SK-N-SH treated with all-trans-retinoic acid at 6 μM for 48 hours (cell line): ENCODE measurements around the gene NLRP1.

Source experiments
- ATAC-seq: fragments of 200-7000 bp; cut with Tn5 transposase; 3 replicates; pipeline ENCODE4 v1.9.1; 2020; ENCODE audit warnings: mild to moderate bottlenecking, moderate library complexity
- ARNTL ChIP-seq: fragments of 450-650 bp; formaldehyde crosslinking; IDR thresholded peaks from 2 replicates; pipeline ENCODE4 v1.5.0; 2020; ENCODE audit warnings: low read depth, mild to moderate bottlenecking, moderate library complexity, borderline replicate concordance
- CREB5 ChIP-seq: fragments of 250-450 bp; sonication (Bioruptor Pico); IDR thresholded peaks from 2 replicates; pipeline ENCODE4 v1.5.1; 2020; ENCODE audit warnings: low read depth, mild to moderate bottlenecking, moderate library complexity
- CSDC2 ChIP-seq: fragments of 250-450 bp; sonication (Bioruptor Pico); IDR thresholded peaks from 2 replicates; pipeline ENCODE4 v1.5.0; 2020; ENCODE audit warnings: mild to moderate bottlenecking, moderate library complexity
- CSRNP3 ChIP-seq: fragments of 250-450 bp; sonication (Bioruptor Pico); IDR thresholded peaks from 2 replicates; pipeline ENCODE4 v1.5.1; 2021; ENCODE audit warnings: mild to moderate bottlenecking, moderate library complexity
- ESRRG ChIP-seq: fragments of 250-450 bp; sonication (Bioruptor Pico); IDR thresholded peaks from 2 replicates; pipeline ENCODE4 v1.6.1; 2021; ENCODE audit warnings: mild to moderate bottlenecking
- GLIS3 ChIP-seq: fragments of 250-450 bp; sonication (Bioruptor Pico); IDR thresholded peaks from 2 replicates; pipeline ENCODE4 v1.5.0; 2020; ENCODE audit warnings: mild to moderate bottlenecking, moderate library complexity
- ISL1 ChIP-seq: fragments of 250-450 bp; sonication (Bioruptor Pico); IDR thresholded peaks from 2 replicates; pipeline ENCODE4 v2.1.2; 2022; ENCODE audit warnings: mild to moderate bottlenecking, moderate library complexity
- OSR1 ChIP-seq: fragments of 250-450 bp; sonication (Bioruptor Pico); IDR thresholded peaks from 2 replicates; pipeline ENCODE4 v1.8.0; 2022; ENCODE audit warnings: moderate library complexity, mild to moderate bottlenecking, inconsistent platforms
- PATZ1 ChIP-seq: fragments of 250-450 bp; sonication (Bioruptor Pico); IDR thresholded peaks from 2 replicates; pipeline ENCODE4 v1.8.0; 2020; ENCODE audit warnings: mild to moderate bottlenecking, moderate library complexity, borderline replicate concordance
- PPARA ChIP-seq: fragments of 250-450 bp; sonication (Bioruptor Pico); IDR thresholded peaks from 2 replicates; pipeline ENCODE4 v1.5.0; 2020; ENCODE audit warnings: mild to moderate bottlenecking, borderline replicate concordance
- SNAI2 ChIP-seq: fragments of 250-450 bp; sonication (Bioruptor Pico); IDR thresholded peaks from 2 replicates; pipeline ENCODE4 v1.5.0; 2020; ENCODE audit warnings: mild to moderate bottlenecking, moderate library complexity
- TCF4 ChIP-seq: fragments of 250-450 bp; sonication (Bioruptor Pico); IDR thresholded peaks from 2 replicates; pipeline ENCODE4 v1.8.0; 2021; ENCODE audit warnings: mild to moderate bottlenecking, moderate library complexity, borderline replicate concordance
- TOX ChIP-seq: fragments of 250-450 bp; sonication (Bioruptor Pico); IDR thresholded peaks from 2 replicates; pipeline ENCODE4 v1.8.0; 2021; ENCODE audit warnings: mild to moderate bottlenecking, moderate library complexity, borderline replicate concordance
- TSHZ2 ChIP-seq: fragments of 250-450 bp; sonication (Bioruptor Pico); IDR thresholded peaks from 2 replicates; pipeline ENCODE4 v1.5.0; 2020; ENCODE audit warnings: mild to moderate bottlenecking, moderate library complexity
- ZC3H10 ChIP-seq: fragments of 250-450 bp; sonication (Bioruptor Pico); IDR thresholded peaks from 2 replicates; pipeline ENCODE4 v1.5.1; 2021; ENCODE audit warnings: mild to moderate bottlenecking, moderate library complexity
- ZFP3 ChIP-seq: fragments of 250-450 bp; sonication (Bioruptor Pico); IDR thresholded peaks from 2 replicates; pipeline ENCODE4 v1.5.0; 2020; ENCODE audit warnings: mild to moderate bottlenecking, moderate library complexity
- ZNF565 ChIP-seq: fragments of 450-650 bp; formaldehyde crosslinking; conservative IDR thresholded peaks from 2 replicates; pipeline ENCODE4 v1.5.0; 2020; ENCODE audit warnings: low read depth, mild to moderate bottlenecking, moderate library complexity
- ZNF70 ChIP-seq: fragments of 450-650 bp; formaldehyde crosslinking; IDR thresholded peaks from 2 replicates; pipeline ENCODE4 v1.5.0; 2020; ENCODE audit warnings: mild to moderate bottlenecking, moderate library complexity
- ZNF8 ChIP-seq: fragments of 450-650 bp; formaldehyde crosslinking; IDR thresholded peaks from 2 replicates; pipeline ENCODE4 v1.5.0; 2020; ENCODE audit warnings: mild to moderate bottlenecking, moderate library complexity
- TF ChIP-seq, protein P1 (sequence below): fragments of 250-450 bp; sonication (Bioruptor Pico); IDR thresholded peaks from 2 replicates; pipeline ENCODE4 v1.8.0; 2021; ENCODE audit warnings: low read depth, mild to moderate bottlenecking, moderate library complexity, borderline replicate concordance

Gene NLRP1

GRCh38 chr17:5466295-5466694 is 118.0 kb downstream of the NLRP1 start:
- ATAC-seq: no peak
- TF ChIP-seq ARNTL (CRISPR knock-in tag) (no peak), PATZ1 (CRISPR knock-in tag) (no peak), ESRRG (CRISPR knock-in tag) (no peak), SNAI2 (no peak), PPARA (CRISPR knock-in tag) (no peak), ZNF70 (CRISPR knock-in tag) (no peak), ZC3H10 (CRISPR knock-in tag) (no peak), CSDC2 (CRISPR knock-in tag) (no peak), ZNF8 (CRISPR knock-in tag) (no peak), CSRNP3 (CRISPR knock-in tag) (no peak), OSR1 (CRISPR knock-in tag) (no peak)

DNA sequence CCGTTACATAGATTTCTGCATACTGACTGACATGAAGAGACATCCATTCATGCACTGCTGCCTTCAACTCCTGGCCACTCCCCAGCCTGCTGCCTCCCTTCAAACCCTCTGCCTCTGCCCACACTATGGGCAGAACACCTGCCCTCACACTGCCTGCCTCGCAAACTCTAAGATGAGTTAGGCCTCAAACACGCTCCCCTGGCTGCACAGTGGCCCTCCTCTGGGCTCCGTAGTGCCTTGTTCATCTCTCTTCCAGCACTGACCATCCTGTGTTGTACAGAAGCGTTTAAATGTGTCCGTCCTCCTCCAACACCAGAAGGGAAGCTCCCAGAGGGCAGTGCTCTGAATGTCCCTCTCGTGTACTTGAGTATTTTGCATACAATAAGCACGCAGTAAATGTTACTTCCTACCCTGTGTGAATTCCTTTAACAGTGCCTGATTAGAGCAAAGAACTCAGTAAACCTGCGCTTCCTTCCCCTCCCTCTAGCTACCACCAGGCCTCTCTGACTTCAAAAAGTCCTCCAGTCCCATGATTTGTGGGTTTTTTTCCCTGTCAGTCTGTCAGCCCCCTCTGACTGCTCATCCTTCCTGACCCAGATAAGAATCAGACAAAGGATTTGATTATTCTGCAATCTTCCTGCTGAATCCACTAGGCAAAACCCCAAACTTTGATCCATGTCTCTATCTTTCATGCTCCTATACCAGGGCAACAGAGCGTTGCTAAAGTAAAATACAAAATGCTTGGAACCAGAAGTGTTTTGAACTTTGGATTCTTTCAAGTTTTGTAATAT is 119.4 kb downstream of the NLRP1 start:
- no peak for TF ChIP-seq SNAI2
- TF ChIP-seq GLIS3 (CRISPR knock-in tag): no peak
- TF ChIP-seq TCF4 (CRISPR knock-in tag): no peak
- TF ChIP-seq TOX (CRISPR knock-in tag): no peak
- no peak for TF ChIP-seq ZNF565 (CRISPR knock-in tag)
- no peak for TF ChIP-seq CREB5
- TF ChIP-seq, protein P1, sequence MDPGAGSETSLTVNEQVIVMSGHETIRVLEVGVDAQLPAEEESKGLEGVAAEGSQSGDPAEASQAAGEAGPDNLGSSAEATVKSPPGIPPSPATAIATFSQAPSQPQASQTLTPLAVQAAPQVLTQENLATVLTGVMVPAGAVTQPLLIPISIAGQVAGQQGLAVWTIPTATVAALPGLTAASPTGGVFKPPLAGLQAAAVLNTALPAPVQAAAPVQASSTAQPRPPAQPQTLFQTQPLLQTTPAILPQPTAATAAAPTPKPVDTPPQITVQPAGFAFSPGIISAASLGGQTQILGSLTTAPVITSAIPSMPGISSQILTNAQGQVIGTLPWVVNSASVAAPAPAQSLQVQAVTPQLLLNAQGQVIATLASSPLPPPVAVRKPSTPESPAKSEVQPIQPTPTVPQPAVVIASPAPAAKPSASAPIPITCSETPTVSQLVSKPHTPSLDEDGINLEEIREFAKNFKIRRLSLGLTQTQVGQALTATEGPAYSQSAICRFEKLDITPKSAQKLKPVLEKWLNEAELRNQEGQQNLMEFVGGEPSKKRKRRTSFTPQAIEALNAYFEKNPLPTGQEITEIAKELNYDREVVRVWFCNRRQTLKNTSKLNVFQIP (CRISPR knock-in tag): no peak
- no peak for TF ChIP-seq TSHZ2 (CRISPR knock-in tag)
- TF ChIP-seq ESRRG (CRISPR knock-in tag): no peak
- no peak for TF ChIP-seq ZFP3 (CRISPR knock-in tag)
- no peak for TF ChIP-seq ISL1

More for the DNA sequence above, 119.4 kb downstream of the NLRP1 start:
- ATAC-seq: no peak
